Stomach (tissue), 4 donors: ENCODE measurements around the gene NR2F1-AS1.

ENCODE experiments used
- CTCF ChIP-seq, 7 experiments: fragments of 450-650 bp in 4 of 7; fragments of 200-600 bp in 3 of 7; sonication (generic) in 3 of 7; IDR thresholded peaks; one replicate each; pipeline ENCODE4 v1.5.1; 2016 to 2019; ENCODE audit warnings: antibody characterized with exemption in 7 of 7, control low read depth in 2 of 7, mild to moderate bottlenecking in 1 of 7
- EP300 ChIP-seq: sonication (generic); formaldehyde crosslinking; IDR thresholded peaks from one replicate; pipeline ENCODE4 v1.6.1; 2017; ENCODE audit warnings: antibody characterized with exemption
- POLR2A ChIP-seq, 4 donors: fragments of 450-650 bp; IDR thresholded peaks; one replicate each; pipeline ENCODE4 v1.6.1; 2016; ENCODE audit warnings: antibody characterized with exemption in 4 of 4, control low read depth in 2 of 4, mild to moderate bottlenecking in 1 of 4, moderate library complexity in 1 of 4

GRCh38 chr5:93438124-93438523, 142.9 kb downstream of the NR2F1-AS1 start:
- TF ChIP-seq POLR2A (IDR thresholded peaks at IDR 0.05): no peak
- no peak for TF ChIP-seq CTCF (IDR thresholded peaks at IDR 0.05)
- TF ChIP-seq EP300: no peak
